ENCODE measurements around the gene SPAG16.

SPAG16 gene

DNA sequence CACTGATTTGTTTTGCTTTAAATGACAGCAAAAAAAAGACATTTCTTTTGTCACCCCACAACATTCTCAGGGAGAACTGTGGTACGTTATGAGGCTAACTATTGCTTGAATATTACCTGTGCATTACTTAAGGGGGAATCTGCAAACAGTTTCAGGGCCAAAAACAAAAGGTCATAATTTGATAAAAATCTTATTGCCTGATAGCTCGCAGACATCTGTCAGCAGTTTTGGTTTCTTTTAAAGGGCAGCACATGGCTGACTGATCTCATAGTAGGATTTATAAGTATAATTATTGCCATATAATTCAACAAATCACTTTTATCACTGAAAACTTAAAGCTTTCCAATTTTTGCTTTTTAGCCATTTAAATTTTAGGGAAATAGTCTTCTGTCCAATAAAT, 900.2 kb downstream of the SPAG16 start:
- no peak for DNase-seq

DNA sequence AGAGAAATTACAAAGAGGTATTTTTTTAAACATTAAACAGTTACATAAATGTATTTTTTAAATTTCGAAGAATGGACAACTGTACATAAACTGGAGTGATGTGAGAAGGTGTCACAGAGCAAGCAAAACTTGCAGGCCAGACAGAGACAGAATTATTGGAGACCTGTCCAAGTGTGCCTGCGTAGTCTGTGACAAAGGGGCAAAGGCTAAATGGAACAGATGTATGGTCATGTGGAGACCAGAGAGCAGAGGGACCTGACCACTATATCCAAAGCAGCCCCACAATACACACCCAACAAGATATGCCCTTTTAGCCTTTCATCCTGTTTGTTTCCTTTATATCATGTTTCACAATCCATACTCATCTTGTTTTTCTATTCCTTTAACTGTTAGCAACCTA, 901.3 kb downstream of the SPAG16 start:
- DNase-seq: no peak

- no peak for DNase-seq
Measured at GRCh38 chr2:214192711-214193110, 908.4 kb downstream of the SPAG16 start.

DNA sequence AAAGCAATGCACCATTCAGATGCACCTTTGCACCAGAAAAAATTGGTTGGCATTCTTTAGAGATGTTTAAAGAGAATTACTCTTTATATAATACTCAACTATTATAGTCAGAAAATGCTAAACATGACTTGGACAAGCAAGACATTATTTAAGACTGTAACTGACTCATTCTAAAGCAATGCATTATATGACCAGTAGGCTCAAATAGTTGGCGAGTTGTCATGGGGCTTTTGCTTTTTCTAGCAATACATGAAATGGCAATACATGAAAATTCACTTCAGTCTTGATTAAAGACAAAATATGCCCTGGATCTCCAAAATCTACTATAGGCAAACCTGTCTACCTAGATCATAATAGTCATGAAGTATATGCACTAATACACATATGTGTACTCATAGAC, 909.7 kb downstream of the SPAG16 start:
- DNase-seq: no peak

GRCh38 chr2:214196260-214196659, 912.0 kb downstream of the SPAG16 start:
- no peak for DNase-seq

DNA sequence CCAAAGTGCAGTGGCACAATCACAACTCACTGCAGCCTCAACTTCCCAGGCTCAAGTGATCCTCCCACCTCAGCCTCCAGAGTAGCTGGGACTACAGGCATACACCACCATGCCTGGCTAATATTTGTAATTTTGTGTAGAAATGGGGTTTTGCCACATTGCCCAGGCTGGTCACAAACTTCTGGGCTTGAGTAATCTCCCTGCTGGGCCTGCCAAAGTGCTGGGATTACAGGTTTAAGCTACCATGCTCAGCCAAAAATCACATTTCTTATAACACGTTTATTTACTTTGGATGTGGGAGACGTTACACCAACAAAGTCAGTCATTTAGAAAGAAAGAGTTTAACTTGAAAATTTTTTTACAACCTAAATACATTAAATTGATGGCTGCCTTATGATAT, 917.6 kb downstream of the SPAG16 start:
- no peak for DNase-seq

DNA sequence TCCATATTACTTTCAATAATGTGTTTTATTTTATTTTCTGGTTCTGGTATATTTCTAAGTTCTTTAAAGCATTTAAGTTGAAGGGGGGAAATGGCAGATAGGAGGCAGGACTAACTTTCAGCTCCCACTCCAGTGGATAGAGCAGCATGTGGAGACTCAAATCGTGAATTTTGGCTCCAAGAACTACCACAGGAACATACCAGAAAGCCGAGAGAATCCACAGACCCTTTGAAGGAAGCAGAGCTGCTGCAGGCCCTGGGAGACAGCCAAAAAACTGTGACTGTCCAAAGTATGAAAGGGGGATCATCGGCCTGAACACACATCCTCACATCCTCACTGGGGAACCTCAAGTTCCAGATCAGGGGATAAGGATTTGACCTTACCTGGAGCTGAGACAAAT, 919.0 kb downstream of the SPAG16 start:
- DNase-seq: no peak

GRCh38 chr2:214203744-214204289, 919.6 kb downstream of the SPAG16 start:
- DNase-seq: no peak

- DNase-seq: no peak
Measured at GRCh38 chr2:214215107-214215506, 930.8 kb downstream of the SPAG16 start.

GRCh38 chr2:214217136-214217535, 932.9 kb downstream of the SPAG16 start:
- DNase-seq: no peak

DNA sequence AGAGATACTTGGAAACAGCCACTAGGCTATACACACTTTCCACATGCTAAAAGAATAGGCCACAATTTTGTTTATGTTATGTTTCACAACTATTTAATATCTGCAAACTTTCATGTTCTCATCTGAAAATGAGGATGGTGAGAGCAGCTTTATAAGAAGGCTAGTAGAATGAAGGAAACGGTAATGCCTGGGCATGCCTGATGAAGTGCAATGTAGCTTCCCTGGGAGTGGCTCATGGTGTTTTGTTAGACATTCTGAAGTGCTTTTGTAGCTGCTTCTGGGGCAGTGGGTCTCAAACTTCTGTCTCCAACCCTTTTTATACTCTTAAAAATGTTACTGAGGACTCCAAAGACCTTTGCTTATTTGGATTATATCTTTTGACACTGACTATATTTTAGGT, 933.3 kb downstream of the SPAG16 start:
- DNase-seq: no peak

DNA sequence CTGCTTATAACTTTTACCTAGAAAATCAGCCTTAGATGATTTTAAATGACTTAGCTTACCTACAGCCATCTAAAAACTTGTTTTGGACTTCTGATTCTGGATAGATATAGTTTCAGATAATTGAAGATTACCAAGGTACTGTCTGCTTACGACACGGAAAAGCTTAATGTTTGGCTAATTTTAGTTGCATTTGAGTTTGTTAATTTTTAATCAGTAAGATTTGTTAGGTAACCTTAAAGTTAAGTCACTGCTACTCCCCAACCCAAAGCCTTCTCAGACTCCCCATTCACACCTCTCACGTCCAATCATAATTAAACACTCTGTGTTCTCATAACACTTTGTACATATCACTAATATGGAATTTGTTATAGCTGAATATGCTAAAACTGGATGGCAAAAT, 936.0 kb downstream of the SPAG16 start:
- DNase-seq: no peak

DNA sequence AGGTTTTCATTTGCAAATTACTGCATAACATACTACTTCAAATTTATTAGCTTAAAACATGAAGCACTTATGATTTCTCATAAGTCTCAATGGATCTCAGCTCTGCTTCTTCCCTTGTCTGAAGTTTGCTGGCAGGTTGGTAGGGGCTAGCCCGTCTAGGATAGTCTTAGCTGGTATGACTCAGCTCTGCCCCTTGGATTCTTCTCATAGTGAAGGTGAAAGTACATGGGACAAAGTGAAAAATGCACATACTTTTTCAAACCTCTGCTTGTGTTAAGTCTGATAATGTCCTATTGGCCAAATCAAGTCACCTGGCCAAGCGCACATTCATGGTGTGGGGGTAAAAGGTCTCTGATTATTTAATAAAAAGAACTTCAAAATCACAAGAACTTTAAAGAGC, 941.8 kb downstream of the SPAG16 start:
- DNase-seq: no peak

- no peak for DNase-seq
Measured at GRCh38 chr2:214232271-214232670, 948.0 kb downstream of the SPAG16 start.

DNA sequence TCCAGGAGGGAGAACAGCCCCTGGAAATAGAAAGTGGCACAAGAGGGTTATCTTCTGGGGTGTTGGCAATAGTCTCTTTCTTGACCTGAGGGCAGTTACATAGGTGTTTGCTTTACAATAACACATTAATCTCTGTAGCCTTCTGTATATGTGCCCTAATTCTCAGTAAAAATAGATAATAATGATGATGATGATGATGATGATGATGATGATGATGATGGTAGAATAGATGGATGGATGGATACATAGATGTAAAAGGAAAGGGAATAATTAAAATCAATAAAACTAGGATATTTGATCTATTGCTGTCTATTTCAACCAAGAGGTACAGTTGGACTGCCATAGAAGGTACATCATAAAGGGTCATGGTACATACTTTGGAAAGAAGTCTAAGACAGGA, 948.9 kb downstream of the SPAG16 start:
- DNase-seq: no peak

- DNase-seq: no peak
Measured at GRCh38 chr2:214242797-214243196, 958.5 kb downstream of the SPAG16 start.

DNA sequence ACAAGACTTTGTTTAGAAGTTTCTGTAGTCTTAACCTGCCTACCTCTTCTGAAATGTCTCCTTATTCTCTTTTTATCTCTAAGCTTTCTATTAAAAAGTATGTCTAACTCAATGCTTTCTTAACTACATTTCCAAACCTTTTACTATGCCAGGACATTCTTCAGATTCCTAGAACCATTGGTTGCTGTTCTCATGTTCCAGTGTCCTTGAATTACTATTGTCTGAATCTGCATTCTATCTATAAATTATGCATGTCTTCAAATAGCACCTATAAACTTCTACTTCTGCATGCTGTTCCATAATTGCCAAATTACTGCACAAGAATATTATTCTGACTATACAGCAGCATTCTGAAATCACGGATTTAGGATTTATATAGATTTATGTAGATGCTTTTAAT, 960.6 kb downstream of the SPAG16 start:
- no peak for DNase-seq

DNA sequence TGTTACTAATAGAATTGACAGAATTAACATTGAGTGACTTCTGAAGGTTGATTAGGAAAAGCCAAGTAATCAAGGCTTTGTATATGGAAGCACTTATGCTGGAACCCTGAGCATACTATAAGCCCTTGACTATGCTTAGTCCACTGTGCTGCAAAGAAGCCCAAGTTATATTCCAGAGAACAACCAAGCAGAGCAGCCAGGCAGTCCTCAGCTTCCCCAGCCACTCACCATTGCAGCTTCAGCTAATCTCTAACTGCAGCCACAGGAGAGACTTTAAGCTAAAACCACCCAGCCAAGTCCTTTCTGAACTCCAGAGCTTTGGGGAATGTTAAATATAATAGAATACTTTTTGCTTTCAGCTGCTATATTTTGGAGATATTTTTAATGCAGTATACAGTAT, 962.2 kb downstream of the SPAG16 start:
- DNase-seq: no peak

- DNase-seq: no peak
Measured at GRCh38 chr2:214247531-214247930, 963.3 kb downstream of the SPAG16 start.

DNA sequence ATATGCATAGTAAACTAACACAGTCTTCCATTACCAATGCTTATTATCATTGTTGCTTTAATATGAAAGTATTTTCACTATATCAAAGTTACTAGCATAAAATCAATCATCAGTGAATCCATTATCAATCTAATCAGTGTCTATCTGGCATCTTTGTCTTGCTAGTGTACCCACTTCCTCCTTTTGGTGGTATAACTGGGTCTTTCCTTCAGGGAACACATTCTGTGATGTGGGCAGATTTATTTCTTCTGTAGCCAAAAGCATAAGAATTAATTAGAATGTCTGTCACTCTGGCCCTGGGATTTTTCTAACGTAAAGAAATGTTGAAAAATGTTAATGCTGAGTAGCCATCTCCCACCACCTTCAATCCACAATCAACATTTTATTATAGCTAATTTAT, 970.8 kb downstream of the SPAG16 start:
- DNase-seq: no peak

DNA sequence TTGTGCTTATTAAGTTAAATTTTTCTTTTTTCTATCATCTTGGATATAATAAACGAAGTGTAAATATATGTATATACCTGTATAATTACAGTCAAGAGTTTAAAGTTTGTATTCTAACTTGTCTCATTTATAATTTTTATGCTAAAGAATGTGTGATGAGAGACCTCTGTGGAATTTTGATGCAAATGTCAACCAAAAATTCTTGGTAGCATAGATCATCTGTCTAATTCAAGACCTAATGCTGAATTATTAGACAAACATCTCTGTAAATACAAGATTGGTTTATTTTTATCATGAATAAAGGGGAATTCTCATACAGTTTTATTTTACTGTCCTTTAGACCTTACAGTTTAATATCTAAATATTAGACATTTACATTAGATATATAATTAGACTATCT, 977.4 kb downstream of the SPAG16 start:
- DNase-seq: no peak

DNA sequence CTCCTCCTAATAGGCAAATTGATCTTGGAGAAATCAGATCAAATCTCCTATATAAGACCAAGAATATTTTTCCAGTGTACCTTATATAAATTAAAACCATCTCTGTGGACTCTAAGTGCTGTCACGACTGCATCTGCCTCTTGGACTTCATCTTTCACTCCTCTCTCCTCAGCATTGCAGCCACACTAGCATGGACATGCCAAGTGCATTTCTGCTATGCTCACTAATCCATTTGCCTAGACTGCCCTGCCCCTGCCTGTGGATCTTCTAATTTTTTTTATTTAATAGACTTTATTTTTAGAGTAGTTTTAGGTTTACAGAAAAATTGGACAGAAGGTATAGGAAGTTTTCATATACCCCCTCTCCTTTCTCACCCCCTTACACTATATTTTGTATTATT, 979.9 kb downstream of the SPAG16 start:
- no peak for DNase-seq

- DNase-seq: no peak
Measured at GRCh38 chr2:214265991-214266489, 981.8 kb downstream of the SPAG16 start.

GRCh38 chr2:214277880-214278279, 993.6 kb downstream of the SPAG16 start:
- no peak for DNase-seq

DNA sequence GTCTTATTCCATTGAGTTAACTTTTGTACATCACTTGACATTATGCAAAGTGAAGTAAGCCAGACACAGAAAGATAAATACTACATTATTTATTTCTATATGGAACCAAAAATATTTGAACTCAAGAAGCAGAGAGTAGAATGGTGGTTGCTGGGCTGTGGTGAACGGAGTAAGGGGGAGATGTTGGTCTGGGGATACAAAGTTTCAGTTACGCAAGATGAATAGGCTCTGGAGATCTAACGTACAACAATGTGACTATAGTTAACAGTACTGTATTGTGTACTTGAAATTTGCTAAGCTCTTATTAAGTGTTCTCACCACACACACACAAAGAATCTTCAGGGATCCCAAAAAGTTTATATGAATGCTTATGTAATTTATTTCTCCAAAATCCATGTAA, 1001.7 kb downstream of the SPAG16 start:
- no peak for DNase-seq
